Fibroblast of peridontal ligament (primary cell): ENCODE measurements around the gene KCTD17.

Source experiments
- DNase-seq: peaks from one replicate; pipeline ENCODE4 v3.0.0-alpha.2; 2010; ENCODE audit errors: extremely low read depth

KCTD17 gene

GRCh38 chr22:37079158-37079557 is 27.6 kb downstream of the KCTD17 start:
- no peak for DNase-seq

GRCh38 chr22:37079668-37080171 is 28.2 kb downstream of the KCTD17 start:
- peak; percentile 4 for DNase-seq

- no peak for DNase-seq
Measured at GRCh38 chr22:37080438-37080837, 28.9 kb downstream of the KCTD17 start.

GRCh38 chr22:37080838-37081237 is 29.3 kb downstream of the KCTD17 start:
- DNase-seq = no peak

GRCh38 chr22:37082251-37082873 is 30.8 kb downstream of the KCTD17 start:
- DNase-seq = no peak

GRCh38 chr22:37083914-37084313 is 32.4 kb downstream of the KCTD17 start:
- DNase-seq = no peak

GRCh38 chr22:37084385-37084784 is 32.8 kb downstream of the KCTD17 start:
- DNase-seq = no peak

GRCh38 chr22:37086184-37086583 is 34.6 kb downstream of the KCTD17 start:
- no peak for DNase-seq

- DNase-seq = no peak
Measured at GRCh38 chr22:37088108-37088605, 36.6 kb downstream of the KCTD17 start.

- DNase-seq = no peak
Measured at GRCh38 chr22:37088750-37089408, 37.3 kb downstream of the KCTD17 start.

- DNase-seq = no peak
Measured at GRCh38 chr22:37089434-37089833, 37.9 kb downstream of the KCTD17 start.

GRCh38 chr22:37090920-37091695 is 39.6 kb downstream of the KCTD17 start:
- DNase-seq = no peak

GRCh38 chr22:37091994-37092393 is 40.5 kb downstream of the KCTD17 start:
- DNase-seq = no peak

- DNase-seq = no peak
Measured at GRCh38 chr22:37092997-37093396, 41.5 kb downstream of the KCTD17 start.

- DNase-seq = no peak
Measured at GRCh38 chr22:37094239-37094638, 42.7 kb downstream of the KCTD17 start.

GRCh38 chr22:37095113-37095512 is 43.6 kb downstream of the KCTD17 start:
- DNase-seq = no peak

- DNase-seq = no peak
Measured at GRCh38 chr22:37097346-37097745, 45.8 kb downstream of the KCTD17 start.

GRCh38 chr22:37098976-37099591 is 47.5 kb downstream of the KCTD17 start:
- no peak for DNase-seq

GRCh38 chr22:37100589-37101127 is 49.1 kb downstream of the KCTD17 start:
- no peak for DNase-seq

- DNase-seq = no peak
Measured at GRCh38 chr22:37101311-37102066, 49.9 kb downstream of the KCTD17 start.

- no peak for DNase-seq
Measured at GRCh38 chr22:37103151-37103550, 51.6 kb downstream of the KCTD17 start.
